ENCODE data around the gene ELL.

The ELL gene

GRCh38 chr19:18488838-18489626 lies 32.8 kb downstream of the ELL start:
- DNase-seq (ENCODE audit: low spot score) = no peak

- no peak for DNase-seq (ENCODE audit: low spot score)
These were observed 33.5 kb downstream of the ELL start for GRCh38 chr19:18488403-18488723.

GRCh38 chr19:18487576-18488402 lies 34.1 kb downstream of the ELL start:
- no peak for DNase-seq (ENCODE audit: low spot score)

- DNase-seq (ENCODE audit: low spot score) = no peak
These were observed 35.1 kb downstream of the ELL start for GRCh38 chr19:18486746-18487145.

GRCh38 chr19:18484992-18485391 lies 36.9 kb downstream of the ELL start:
- DNase-seq (ENCODE audit: low spot score) = no peak

GRCh38 chr19:18483119-18483890 lies 38.6 kb downstream of the ELL start:
- no peak for DNase-seq (ENCODE audit: low spot score)

GRCh38 chr19:18481505-18482222 lies 40.2 kb downstream of the ELL start:
- no peak for DNase-seq (ENCODE audit: low spot score)

- DNase-seq (ENCODE audit: low spot score) = no peak
These were observed 41.7 kb downstream of the ELL start for GRCh38 chr19:18480006-18480691.

- peak; percentile 89 for DNase-seq (ENCODE audit: low spot score)
These were observed 43.1 kb downstream of the ELL start for GRCh38 chr19:18478545-18479311.

- DNase-seq (ENCODE audit: low spot score) = no peak
These were observed 43.9 kb downstream of the ELL start for GRCh38 chr19:18477974-18478373.

- no peak for DNase-seq (ENCODE audit: low spot score)
These were observed 44.7 kb downstream of the ELL start for GRCh38 chr19:18477042-18477779.

GRCh38 chr19:18476507-18477041 lies 45.3 kb downstream of the ELL start:
- DNase-seq (ENCODE audit: low spot score) = no peak

GRCh38 chr19:18475762-18476331 lies 46.0 kb downstream of the ELL start:
- DNase-seq (ENCODE audit: low spot score) = no peak

GRCh38 chr19:18475004-18475453 lies 46.8 kb downstream of the ELL start:
- DNase-seq (ENCODE audit: low spot score) = no peak

- DNase-seq (ENCODE audit: low spot score) = no peak
These were observed 47.4 kb downstream of the ELL start for GRCh38 chr19:18474366-18474887.

GRCh38 chr19:18473706-18474087 lies 48.2 kb downstream of the ELL start:
- DNase-seq (ENCODE audit: low spot score) = no peak

- no peak for DNase-seq (ENCODE audit: low spot score)
These were observed 48.7 kb downstream of the ELL start for GRCh38 chr19:18473003-18473705.

- no peak for DNase-seq (ENCODE audit: low spot score)
These were observed 51.1 kb downstream of the ELL start for GRCh38 chr19:18470787-18471186.

Measured in RKO (cell line).